A673 (cell line): ENCODE measurements around the gene CAB39. TPM values are rescaled to one million over a fixed set of nuclear protein-coding genes. Genes with fewer than 3 reads are reported as not detected.

Source experiments
- BruUV-seq: library from RNA; stranded (reverse); fragments of 400-500 nt; replicated peaks from 2 replicates; lab custom pipeline; 2021; lab: Mats Ljungman, UMichigan
- CTCF ChIA-PET: fragments of 300-600 bp; sonication (Branson Sonifier 250); formaldehyde crosslinking; loops from one replicate; lab custom pipeline; 2022; ENCODE audit warnings: antibody characterized with exemption; lab: Charles Lee
- POLR2A ChIA-PET: fragments of 300-600 bp; sonication (Branson Sonifier 250); formaldehyde crosslinking; loops from one replicate; lab custom pipeline; 2022; ENCODE audit warnings: antibody characterized with exemption; ENCODE audit not compliant: low non-redundant PET; lab: Charles Lee
- DNase-seq: peaks from one replicate; pipeline ENCODE4 v3.0.0-alpha.2; 2015; ENCODE audit warnings: low spot score
- H3K27ac ChIP-seq: fragments of 200-600 bp; sonication (generic); 2 replicates; pipeline ENCODE4 v1.5.1; 2016; ENCODE audit warnings: mixed run types, low read depth, mild to moderate bottlenecking, mixed read lengths, antibody characterized with exemption, low read length; ENCODE audit not compliant: poor library complexity, severe bottlenecking
- H3K27me3 ChIP-seq: fragments of 200-600 bp; sonication (generic); replicated peaks from 2 replicates; pipeline ENCODE4 v1.6.1; 2017; ENCODE audit warnings: mixed run types, low read depth, mild to moderate bottlenecking, mixed read lengths, antibody characterized with exemption, low read length; ENCODE audit not compliant: insufficient read depth, poor library complexity
- H3K36me3 ChIP-seq: fragments of 200-600 bp; sonication (generic); 2 replicates; pipeline ENCODE4 v1.6.1; 2016; ENCODE audit warnings: mixed run types, mild to moderate bottlenecking, mixed read lengths, antibody characterized with exemption, low read length; ENCODE audit not compliant: insufficient read depth, poor library complexity, severe bottlenecking
- H3K4me1 ChIP-seq: fragments of 200-600 bp; sonication (generic); 2 replicates; pipeline ENCODE4 v1.6.1; 2017; ENCODE audit warnings: mixed run types, mild to moderate bottlenecking, mixed read lengths, antibody characterized with exemption, low read length; ENCODE audit not compliant: insufficient read depth, poor library complexity, severe bottlenecking
- H3K4me3 ChIP-seq: fragments of 200-600 bp; sonication (generic); 2 replicates; pipeline ENCODE4 v1.5.1; 2016; ENCODE audit warnings: low read depth, mixed run types, mild to moderate bottlenecking, mixed read lengths, low read length; ENCODE audit not compliant: poor library complexity, severe bottlenecking
- H3K9me3 ChIP-seq: fragments of 200-600 bp; sonication (generic); 2 replicates; pipeline ENCODE4 v1.6.1; 2016; ENCODE audit warnings: mixed run types, low read depth, mild to moderate bottlenecking, mixed read lengths, antibody characterized with exemption, low read length; ENCODE audit not compliant: poor library complexity, severe bottlenecking
- EZH2 ChIP-seq: fragments of 200-600 bp; sonication (generic); IDR thresholded peaks from 2 replicates; pipeline ENCODE4 v1.6.1; 2017; ENCODE audit warnings: borderline replicate concordance, low read depth, mild to moderate bottlenecking, mixed read lengths, antibody characterized with exemption, low read length; ENCODE audit not compliant: poor library complexity, severe bottlenecking
- intact Hi-C: fragments of 100-400 bp; cut with micrococcal nuclease; formaldehyde crosslinking; loops from one replicate; pipeline ENCODE4 v1.10.0; 2022; ENCODE audit not compliant: unreplicated experiment
- total RNA-seq: library from RNA; stranded (reverse); gene quantifications from 2 replicates; pipeline ENCODE4 v1.2.3, GENCODE V29; 2021
- TF ChIP-seq, protein P1 (sequence below): fragments of 300-800, 200-600 bp; sonication (generic); conservative IDR thresholded peaks from 2 replicates; pipeline ENCODE4 v1.5.1; 2017; ENCODE audit warnings: low read depth, mild to moderate bottlenecking, antibody characterized with exemption, low read length, moderate library complexity, mixed read lengths

Gene CAB39
- total RNA-seq, 1 experiment from 2014 or later, result 58.2 TPM

DNA sequence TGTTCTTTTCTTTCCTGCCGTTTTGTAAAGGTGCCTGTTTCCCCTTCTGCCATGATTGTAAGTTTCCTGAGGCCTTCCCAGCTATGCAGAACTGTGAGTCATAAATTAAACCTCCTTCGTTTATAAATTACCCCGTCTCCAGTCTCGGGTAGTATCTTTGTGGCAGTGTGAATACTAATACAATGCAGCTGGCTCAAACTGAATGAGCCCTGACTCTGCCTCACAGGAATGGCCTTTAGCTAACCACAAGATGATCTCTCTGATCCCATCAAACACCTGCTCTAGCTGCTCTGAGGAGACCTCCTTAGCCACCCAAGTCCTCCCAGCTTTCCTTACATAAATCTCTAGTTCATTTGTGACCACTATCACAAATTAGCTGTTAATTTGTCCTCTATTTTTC, 41.5 kb upstream of the CAB39 start:
- CTCF ChIA-PET, result no interaction called here
- POLR2A ChIA-PET, result no interaction called here
- no TSS peak for BruUV-seq

GRCh38 chr2:230672836-230673235, 39.8 kb upstream of the CAB39 start:
- intact Hi-C loops, result no loop called here
- H3K27ac ChIP-seq, result no peak overlapping the region
- ChIA-PET CTCF (no interaction called here), POLR2A (no interaction called here)
- no peak overlapping the region for H3K4me3 ChIP-seq
- no peaks in the 10 kb centered on the region for H3K27me3 ChIP-seq
- DNase-seq, result no peak
- no peaks in the 10 kb centered on the region for H3K36me3 ChIP-seq
- H3K4me1 ChIP-seq, result no peaks in the 10 kb centered on the region
- TF ChIP-seq, protein P1, sequence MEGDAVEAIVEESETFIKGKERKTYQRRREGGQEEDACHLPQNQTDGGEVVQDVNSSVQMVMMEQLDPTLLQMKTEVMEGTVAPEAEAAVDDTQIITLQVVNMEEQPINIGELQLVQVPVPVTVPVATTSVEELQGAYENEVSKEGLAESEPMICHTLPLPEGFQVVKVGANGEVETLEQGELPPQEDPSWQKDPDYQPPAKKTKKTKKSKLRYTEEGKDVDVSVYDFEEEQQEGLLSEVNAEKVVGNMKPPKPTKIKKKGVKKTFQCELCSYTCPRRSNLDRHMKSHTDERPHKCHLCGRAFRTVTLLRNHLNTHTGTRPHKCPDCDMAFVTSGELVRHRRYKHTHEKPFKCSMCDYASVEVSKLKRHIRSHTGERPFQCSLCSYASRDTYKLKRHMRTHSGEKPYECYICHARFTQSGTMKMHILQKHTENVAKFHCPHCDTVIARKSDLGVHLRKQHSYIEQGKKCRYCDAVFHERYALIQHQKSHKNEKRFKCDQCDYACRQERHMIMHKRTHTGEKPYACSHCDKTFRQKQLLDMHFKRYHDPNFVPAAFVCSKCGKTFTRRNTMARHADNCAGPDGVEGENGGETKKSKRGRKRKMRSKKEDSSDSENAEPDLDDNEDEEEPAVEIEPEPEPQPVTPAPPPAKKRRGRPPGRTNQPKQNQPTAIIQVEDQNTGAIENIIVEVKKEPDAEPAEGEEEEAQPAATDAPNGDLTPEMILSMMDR, result no peak
- TF ChIP-seq EZH2, result no peak
- BruUV-seq, result no TSS peak
- H3K9me3 ChIP-seq, result no peaks in the 10 kb centered on the region

More for the DNA sequence above, 41.5 kb upstream of the CAB39 start:
- no peaks in the 10 kb centered on the region for H3K4me1 ChIP-seq
- no peak for DNase-seq
- H3K36me3 ChIP-seq, result no peaks in the 10 kb centered on the region
- H3K27me3 ChIP-seq, result no peaks in the 10 kb centered on the region
- H3K27ac ChIP-seq, result no peak overlapping the region
- TF ChIP-seq, protein P1, result no peak
- no peak for TF ChIP-seq EZH2
- no peaks in the 10 kb centered on the region for H3K9me3 ChIP-seq
- H3K4me3 ChIP-seq, result no peak overlapping the region
- intact Hi-C loops, result no loop called here

DNA sequence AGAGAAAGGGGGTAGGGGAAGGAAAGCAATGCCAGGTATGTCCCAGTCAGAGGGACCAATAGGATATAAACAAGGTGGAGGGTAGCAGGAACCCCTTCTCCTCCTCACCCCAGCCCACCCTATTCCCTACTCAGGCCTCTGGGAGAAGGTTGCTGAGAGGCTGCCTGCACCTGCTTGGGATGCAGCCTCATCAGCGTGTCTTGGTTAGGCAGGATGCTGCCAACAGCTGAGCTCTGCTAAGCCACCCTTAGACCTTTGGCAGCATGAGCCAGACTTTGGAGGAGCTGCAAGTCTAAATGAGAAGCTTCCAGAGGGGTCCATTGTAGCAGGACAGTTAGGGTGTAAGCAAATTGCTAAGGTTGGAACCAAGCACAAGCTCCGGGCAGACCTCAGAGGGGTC, 38.2 kb upstream of the CAB39 start:
- H3K4me1 ChIP-seq, result no peaks in the 10 kb centered on the region
- BruUV-seq, result no TSS peak
- intact Hi-C loops, result no loop called here

More for the DNA sequence above, 38.2 kb upstream of the CAB39 start:
- DNase-seq, result no peak
- TF ChIP-seq EZH2, result no peak
- TF ChIP-seq, protein P1, result no peak
- Histone ChIP-seq H3K27me3 (no peaks in the 10 kb centered on the region), H3K9me3 (no peaks in the 10 kb centered on the region), H3K27ac (no peak overlapping the region), H3K36me3 (no peaks in the 10 kb centered on the region), H3K4me3 (no peak overlapping the region)
- POLR2A ChIA-PET, result no interaction called here
- CTCF ChIA-PET, result no interaction called here
